ENCODE measurements around the gene SOX30.

DNA sequence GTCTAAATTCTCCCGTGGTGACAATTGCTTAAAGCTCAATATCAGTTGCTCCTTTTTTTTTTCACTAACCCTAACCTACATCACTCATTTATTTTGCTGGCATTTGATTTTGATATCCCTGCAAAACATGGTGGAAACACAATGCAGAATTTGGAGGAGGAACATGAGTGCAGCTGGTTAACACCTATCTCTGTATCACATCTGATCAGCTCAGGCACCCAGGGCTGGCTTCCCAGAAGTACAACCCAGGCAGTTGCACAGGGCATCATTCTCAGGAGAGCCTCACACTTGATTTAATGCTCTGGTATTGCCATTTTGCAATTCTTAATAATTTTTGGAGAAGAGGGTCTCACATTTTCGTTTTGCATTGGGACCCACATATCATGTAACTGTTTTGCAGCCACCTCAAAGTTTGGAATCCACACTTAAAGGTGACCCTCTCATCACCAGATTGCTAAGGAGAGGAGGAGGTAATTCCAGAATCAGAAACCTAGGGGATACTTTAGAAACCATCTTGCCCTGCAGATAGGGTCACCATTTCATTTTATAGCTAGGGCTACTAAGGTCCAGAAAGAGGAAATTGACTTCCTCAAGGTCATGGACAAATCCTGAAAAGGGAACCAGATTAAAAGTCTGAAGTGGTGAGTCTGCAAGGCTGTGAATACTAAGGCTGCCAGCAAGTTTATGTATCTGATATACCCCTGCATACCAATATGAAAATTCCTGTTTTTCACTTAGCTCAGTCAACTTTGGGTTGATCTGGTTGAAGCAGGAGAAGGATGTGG is 57.4 kb downstream of the SOX30 start:
- TF ChIP-seq, protein P1, sequence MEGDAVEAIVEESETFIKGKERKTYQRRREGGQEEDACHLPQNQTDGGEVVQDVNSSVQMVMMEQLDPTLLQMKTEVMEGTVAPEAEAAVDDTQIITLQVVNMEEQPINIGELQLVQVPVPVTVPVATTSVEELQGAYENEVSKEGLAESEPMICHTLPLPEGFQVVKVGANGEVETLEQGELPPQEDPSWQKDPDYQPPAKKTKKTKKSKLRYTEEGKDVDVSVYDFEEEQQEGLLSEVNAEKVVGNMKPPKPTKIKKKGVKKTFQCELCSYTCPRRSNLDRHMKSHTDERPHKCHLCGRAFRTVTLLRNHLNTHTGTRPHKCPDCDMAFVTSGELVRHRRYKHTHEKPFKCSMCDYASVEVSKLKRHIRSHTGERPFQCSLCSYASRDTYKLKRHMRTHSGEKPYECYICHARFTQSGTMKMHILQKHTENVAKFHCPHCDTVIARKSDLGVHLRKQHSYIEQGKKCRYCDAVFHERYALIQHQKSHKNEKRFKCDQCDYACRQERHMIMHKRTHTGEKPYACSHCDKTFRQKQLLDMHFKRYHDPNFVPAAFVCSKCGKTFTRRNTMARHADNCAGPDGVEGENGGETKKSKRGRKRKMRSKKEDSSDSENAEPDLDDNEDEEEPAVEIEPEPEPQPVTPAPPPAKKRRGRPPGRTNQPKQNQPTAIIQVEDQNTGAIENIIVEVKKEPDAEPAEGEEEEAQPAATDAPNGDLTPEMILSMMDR (conservative IDR thresholded peaks at IDR 0.05 in 1 of 2, IDR thresholded peaks at IDR 0.05 in 1 of 2; ENCODE audit: extremely low read depth in 1 of 2, insufficient read depth in 1 of 2, low read depth in 1 of 2, low read length in 2 of 2): no peak
- TF ChIP-seq EZH2 (IDR thresholded peaks at IDR 0.05; ENCODE audit: borderline replicate concordance, low read length): no peak

All from mammary epithelial cell (primary cell).